ENCODE data around the gene FABP2.

The FABP2 gene

DNA sequence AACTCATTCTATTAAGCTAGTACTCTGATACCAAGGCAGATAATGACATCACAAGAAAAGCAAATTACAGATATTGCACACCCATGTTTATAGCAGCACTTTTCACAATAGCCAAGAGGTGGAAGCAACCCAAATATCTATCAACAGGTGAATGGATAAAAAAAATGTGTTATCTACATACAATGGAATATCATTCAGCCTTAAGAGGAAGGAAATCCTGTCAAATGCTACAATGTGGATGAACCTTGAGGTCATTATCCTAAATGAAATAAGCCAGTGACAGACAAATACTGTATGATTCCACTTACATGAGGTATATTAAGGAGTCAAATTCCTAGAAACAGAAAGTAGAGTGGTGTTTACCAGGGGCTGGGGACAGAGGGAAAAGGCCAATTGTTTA is 14.3 kb downstream of the FABP2 start:
- H3K4me3 ChIP-seq (ENCODE audit: low read depth, low read length) = no peak overlapping the region
- TF ChIP-seq, protein P1, sequence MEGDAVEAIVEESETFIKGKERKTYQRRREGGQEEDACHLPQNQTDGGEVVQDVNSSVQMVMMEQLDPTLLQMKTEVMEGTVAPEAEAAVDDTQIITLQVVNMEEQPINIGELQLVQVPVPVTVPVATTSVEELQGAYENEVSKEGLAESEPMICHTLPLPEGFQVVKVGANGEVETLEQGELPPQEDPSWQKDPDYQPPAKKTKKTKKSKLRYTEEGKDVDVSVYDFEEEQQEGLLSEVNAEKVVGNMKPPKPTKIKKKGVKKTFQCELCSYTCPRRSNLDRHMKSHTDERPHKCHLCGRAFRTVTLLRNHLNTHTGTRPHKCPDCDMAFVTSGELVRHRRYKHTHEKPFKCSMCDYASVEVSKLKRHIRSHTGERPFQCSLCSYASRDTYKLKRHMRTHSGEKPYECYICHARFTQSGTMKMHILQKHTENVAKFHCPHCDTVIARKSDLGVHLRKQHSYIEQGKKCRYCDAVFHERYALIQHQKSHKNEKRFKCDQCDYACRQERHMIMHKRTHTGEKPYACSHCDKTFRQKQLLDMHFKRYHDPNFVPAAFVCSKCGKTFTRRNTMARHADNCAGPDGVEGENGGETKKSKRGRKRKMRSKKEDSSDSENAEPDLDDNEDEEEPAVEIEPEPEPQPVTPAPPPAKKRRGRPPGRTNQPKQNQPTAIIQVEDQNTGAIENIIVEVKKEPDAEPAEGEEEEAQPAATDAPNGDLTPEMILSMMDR (IDR thresholded peaks at IDR 0.05; ENCODE audit: borderline replicate concordance, insufficient read depth, low read depth, low read length) = no peak

DNA sequence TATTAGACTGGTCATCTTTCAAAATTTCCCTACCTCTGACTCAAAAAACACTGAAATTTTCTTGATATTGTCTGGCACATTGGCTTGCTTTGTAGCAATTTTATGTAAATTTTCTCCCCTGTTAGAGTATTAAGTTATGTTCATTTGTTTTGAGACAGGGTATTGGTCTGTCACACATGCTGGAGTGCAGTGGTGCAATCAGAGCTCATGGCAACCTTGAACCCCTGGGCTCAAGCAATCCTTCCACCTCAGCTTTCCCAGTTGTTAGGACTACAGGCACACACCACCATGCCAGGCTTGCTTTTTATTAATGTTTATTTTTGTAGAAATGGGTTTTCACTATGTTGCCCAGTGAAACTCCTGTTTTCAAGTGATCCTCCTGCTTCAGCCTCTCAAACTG is 17.5 kb downstream of the FABP2 start:
- no peak overlapping the region for H3K4me3 ChIP-seq (ENCODE audit: low read depth, low read length)
- TF ChIP-seq, protein P1 (IDR thresholded peaks at IDR 0.05; ENCODE audit: borderline replicate concordance, insufficient read depth, low read depth, low read length) = no peak

DNA sequence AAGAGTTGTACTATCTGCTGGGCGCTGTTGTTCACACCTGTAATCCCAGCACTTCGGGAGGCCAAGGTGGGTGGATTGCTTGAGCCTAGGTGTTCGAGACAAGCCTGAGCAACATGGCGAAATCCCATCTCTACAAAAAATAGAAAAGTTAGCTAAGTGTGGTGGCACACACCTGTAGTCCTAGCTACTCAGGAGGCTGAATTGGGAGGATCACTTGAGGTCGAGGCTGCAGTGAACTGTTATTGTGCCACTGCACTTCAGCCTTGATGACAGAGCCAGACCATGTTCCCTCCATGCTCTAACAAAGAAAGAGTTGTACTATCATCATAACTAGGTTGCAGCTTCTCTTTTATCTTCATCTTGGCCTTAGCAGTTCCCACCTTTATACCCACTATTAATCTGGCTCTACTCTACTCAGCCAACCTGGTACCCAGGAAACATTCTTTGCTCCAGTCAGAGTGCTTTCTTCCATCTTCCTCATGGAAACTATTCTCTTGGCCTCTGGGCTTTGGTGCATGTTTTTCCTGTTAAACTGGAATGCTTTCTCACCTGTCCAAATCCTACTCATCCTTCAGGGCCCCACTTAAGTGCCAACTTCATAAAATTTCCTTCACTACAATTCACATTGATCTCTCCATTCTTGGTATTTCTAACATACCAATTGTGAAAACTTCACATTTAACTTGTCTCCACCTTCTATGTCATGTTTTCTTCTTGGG is 18.2 kb downstream of the FABP2 start:
- TF ChIP-seq, protein P1 (IDR thresholded peaks at IDR 0.05; ENCODE audit: borderline replicate concordance, insufficient read depth, low read depth, low read length) = no peak
- no peak overlapping the region for H3K4me3 ChIP-seq (ENCODE audit: low read depth, low read length)

DNA sequence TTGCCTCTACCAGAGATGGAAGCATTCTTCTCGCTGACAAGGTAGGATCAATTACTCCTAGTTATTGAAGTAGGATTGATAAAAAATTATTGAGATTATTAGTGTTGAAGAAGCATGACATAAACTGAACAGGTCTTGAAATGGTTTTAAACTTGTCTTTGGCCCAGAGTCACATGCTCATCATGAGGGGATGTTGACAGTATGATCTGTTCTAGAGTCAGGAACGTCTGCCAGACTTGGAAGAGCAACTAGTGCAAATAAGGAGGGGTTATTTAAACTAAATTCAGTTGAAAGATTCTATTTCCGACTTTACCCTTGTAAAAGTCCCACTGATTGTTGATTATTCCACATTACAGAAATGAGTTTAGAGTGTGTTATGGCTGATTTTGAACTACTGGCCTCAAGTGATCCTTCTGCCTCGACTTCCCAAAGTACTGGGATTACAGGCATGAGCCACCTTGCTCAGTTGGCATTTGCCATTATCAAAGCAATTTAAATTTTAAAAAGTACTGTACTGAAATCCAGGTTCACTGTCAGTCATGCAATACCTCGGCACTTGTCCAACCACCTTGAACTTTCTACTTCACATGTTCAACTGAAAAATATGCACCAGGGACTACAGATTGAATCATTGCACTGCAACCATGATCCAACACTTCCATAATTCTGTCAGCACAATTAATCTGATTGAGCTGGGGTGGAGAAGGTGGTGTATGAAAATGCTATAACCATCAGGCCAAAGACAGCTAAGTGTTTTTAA is 19.7 kb downstream of the FABP2 start:
- TF ChIP-seq, protein P1 (IDR thresholded peaks at IDR 0.05; ENCODE audit: borderline replicate concordance, insufficient read depth, low read depth, low read length) = no peak
- no peak overlapping the region for H3K4me3 ChIP-seq (ENCODE audit: low read depth, low read length)

DNA sequence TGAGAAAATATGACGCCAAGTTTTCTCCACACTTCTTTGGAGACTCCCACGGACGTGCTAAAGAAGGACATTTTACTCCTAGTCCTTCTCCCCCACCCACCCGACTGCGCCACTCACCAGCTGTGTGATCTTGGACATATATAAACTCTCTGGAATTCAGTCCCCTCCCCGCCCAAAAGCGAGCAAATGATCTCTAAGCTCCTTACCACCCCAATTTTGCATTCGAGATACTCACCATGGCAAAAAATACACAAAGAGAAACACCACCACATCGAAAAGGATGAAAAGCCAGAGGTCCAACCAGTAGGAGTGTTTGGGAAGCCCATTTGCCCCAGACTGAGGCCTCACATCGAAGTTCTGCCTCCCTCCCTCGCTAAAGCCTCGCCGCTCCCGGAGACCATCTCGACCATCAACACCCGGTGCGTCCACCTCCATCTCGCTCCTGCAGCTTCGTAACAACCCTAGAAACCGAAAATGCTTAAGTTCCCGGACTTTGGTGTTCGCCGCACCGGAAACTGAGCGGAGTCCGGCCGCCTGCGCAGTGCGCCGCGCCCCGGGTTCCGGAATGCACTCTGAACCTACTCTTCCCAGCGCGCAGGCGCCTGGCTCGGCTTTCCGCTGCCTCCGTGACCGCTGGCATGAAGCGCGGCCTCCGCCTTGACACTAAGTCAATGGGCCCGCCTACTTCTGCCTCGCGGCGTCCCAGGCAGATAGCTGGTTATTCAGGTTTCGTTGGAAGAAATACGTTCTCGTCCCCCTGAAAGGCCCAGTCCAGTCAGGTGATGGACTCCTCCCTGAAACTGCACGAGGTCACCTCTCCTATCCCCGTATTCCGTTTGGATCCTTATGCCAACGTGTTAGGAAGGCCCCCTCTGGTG is 21.6 kb downstream of the FABP2 start:
- H3K4me3 ChIP-seq (ENCODE audit: low read depth, low read length) = peak overlapping the region; percentile 82
- TF ChIP-seq, protein P1 (IDR thresholded peaks at IDR 0.05; ENCODE audit: borderline replicate concordance, insufficient read depth, low read depth, low read length) = no peak

DNA sequence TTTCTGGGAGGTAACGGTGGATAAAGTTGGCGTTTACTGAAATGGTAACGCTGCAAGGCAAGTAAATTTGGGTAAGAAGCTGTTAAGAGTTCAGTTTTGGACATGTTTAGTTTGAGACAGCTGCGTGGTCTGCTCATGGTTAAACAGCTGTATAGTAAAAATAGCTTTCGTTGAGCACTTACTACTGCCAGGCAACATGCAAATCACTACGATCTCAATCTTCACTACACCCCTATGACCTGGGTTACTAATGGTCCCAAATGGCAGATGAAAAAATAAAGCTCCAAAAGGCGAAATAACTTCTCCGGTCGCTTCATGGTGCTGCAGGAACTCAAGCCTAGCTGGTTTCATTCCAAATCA is 22.2 kb downstream of the FABP2 start:
- H3K4me3 ChIP-seq (ENCODE audit: low read depth, low read length) = peak overlapping the region; percentile 82
- TF ChIP-seq, protein P1 (IDR thresholded peaks at IDR 0.05; ENCODE audit: borderline replicate concordance, insufficient read depth, low read depth, low read length) = no peak

All from GM12875 (cell line).